Renal pelvis (tissue), 4 donors: ENCODE measurements around the gene PTPRN2. TPM values are rescaled to one million over a fixed set of nuclear protein-coding genes. Genes with fewer than 3 reads are reported as not detected.
"Not testable (repeated sequence)": the region's sequence is repeated elsewhere in the genome, so short reads cannot be mapped to it uniquely, and the experiment has no call there.

ENCODE experiments used
- DNase-seq: peaks from one replicate; pipeline ENCODE4 v3.0.0-alpha.2; 2013
- polyA plus RNA-seq, 3 donors: library from polyadenylated mRNA; unstranded; fragments of 120-200 nt; gene quantifications; one replicate each; pipeline ENCODE4 v1.2.1, GENCODE V29; 2013; ENCODE audit not compliant: insufficient read length in 3 of 3

The PTPRN2 gene
- polyA plus RNA-seq, 3 donors, result 6.6 to 7.5 (median 7.4) TPM

GRCh38 chr7:158422196-158422886, 165.3 kb downstream of the PTPRN2 start:
- no peak for DNase-seq

- peak; percentile 47 for DNase-seq
Measured at GRCh38 chr7:158421361-158421760, 166.3 kb downstream of the PTPRN2 start.

- no peak for DNase-seq
Measured at GRCh38 chr7:158420591-158421340, 166.9 kb downstream of the PTPRN2 start.

GRCh38 chr7:158419238-158419785, 168.3 kb downstream of the PTPRN2 start:
- no peak for DNase-seq

- not testable (repeated sequence) for DNase-seq
Measured at GRCh38 chr7:158418395-158418794, 169.2 kb downstream of the PTPRN2 start.

GRCh38 chr7:158416283-158416933, 171.2 kb downstream of the PTPRN2 start:
- DNase-seq, result no peak

GRCh38 chr7:158415316-158415715, 172.3 kb downstream of the PTPRN2 start:
- DNase-seq, result no peak

GRCh38 chr7:158414486-158414961, 173.1 kb downstream of the PTPRN2 start:
- DNase-seq, result no peak

- DNase-seq, result no peak
Measured at GRCh38 chr7:158414002-158414401, 173.6 kb downstream of the PTPRN2 start.

GRCh38 chr7:158411232-158411950, 176.2 kb downstream of the PTPRN2 start:
- no peak for DNase-seq

GRCh38 chr7:158410720-158411119, 176.9 kb downstream of the PTPRN2 start:
- no peak for DNase-seq

- DNase-seq, result no peak
Measured at GRCh38 chr7:158409816-158410330, 177.8 kb downstream of the PTPRN2 start.

GRCh38 chr7:158409120-158409519, 178.5 kb downstream of the PTPRN2 start:
- DNase-seq, result no peak

- no peak for DNase-seq
Measured at GRCh38 chr7:158408318-158408920, 179.2 kb downstream of the PTPRN2 start.

GRCh38 chr7:158407581-158408317, 179.9 kb downstream of the PTPRN2 start:
- DNase-seq, result no peak

- DNase-seq, result no peak
Measured at GRCh38 chr7:158406801-158407200, 180.8 kb downstream of the PTPRN2 start.

- DNase-seq, result no peak
Measured at GRCh38 chr7:158406364-158406763, 181.3 kb downstream of the PTPRN2 start.

GRCh38 chr7:158405771-158406170, 181.9 kb downstream of the PTPRN2 start:
- DNase-seq, result not testable (repeated sequence)

GRCh38 chr7:158405324-158405723, 182.3 kb downstream of the PTPRN2 start:
- no peak for DNase-seq

- DNase-seq, result no peak
Measured at GRCh38 chr7:158404031-158404761, 183.4 kb downstream of the PTPRN2 start.
